SK-N-SH treated with all-trans-retinoic acid at 6 μM for 48 hours (cell line): ENCODE results near the gene TRMT112.

Source experiments
- ATAC-seq: fragments of 200-7000 bp; cut with Tn5 transposase; 3 replicates; pipeline ENCODE4 v1.9.1; 2020; ENCODE audit warnings: mild to moderate bottlenecking, moderate library complexity
- BACH2 ChIP-seq: fragments of 250-450 bp; sonication (Bioruptor Pico); IDR thresholded peaks from 2 replicates; pipeline ENCODE4 v1.9.0; 2021; ENCODE audit warnings: mild to moderate bottlenecking, borderline replicate concordance
- CREB5 ChIP-seq: fragments of 250-450 bp; sonication (Bioruptor Pico); IDR thresholded peaks from 2 replicates; pipeline ENCODE4 v1.5.1; 2020; ENCODE audit warnings: low read depth, mild to moderate bottlenecking, moderate library complexity
- CSDC2 ChIP-seq: fragments of 250-450 bp; sonication (Bioruptor Pico); IDR thresholded peaks from 2 replicates; pipeline ENCODE4 v1.5.0; 2020; ENCODE audit warnings: mild to moderate bottlenecking, moderate library complexity
- CSRNP3 ChIP-seq: fragments of 250-450 bp; sonication (Bioruptor Pico); IDR thresholded peaks from 2 replicates; pipeline ENCODE4 v1.5.1; 2021; ENCODE audit warnings: mild to moderate bottlenecking, moderate library complexity
- ESRRG ChIP-seq: fragments of 250-450 bp; sonication (Bioruptor Pico); IDR thresholded peaks from 2 replicates; pipeline ENCODE4 v1.6.1; 2021; ENCODE audit warnings: mild to moderate bottlenecking
- GLIS3 ChIP-seq: fragments of 250-450 bp; sonication (Bioruptor Pico); IDR thresholded peaks from 2 replicates; pipeline ENCODE4 v1.5.0; 2020; ENCODE audit warnings: mild to moderate bottlenecking, moderate library complexity
- ISL1 ChIP-seq: fragments of 250-450 bp; sonication (Bioruptor Pico); IDR thresholded peaks from 2 replicates; pipeline ENCODE4 v2.1.2; 2022; ENCODE audit warnings: mild to moderate bottlenecking, moderate library complexity
- OSR1 ChIP-seq: fragments of 250-450 bp; sonication (Bioruptor Pico); IDR thresholded peaks from 2 replicates; pipeline ENCODE4 v1.8.0; 2022; ENCODE audit warnings: moderate library complexity, mild to moderate bottlenecking, inconsistent platforms
- PATZ1 ChIP-seq: fragments of 250-450 bp; sonication (Bioruptor Pico); IDR thresholded peaks from 2 replicates; pipeline ENCODE4 v1.8.0; 2020; ENCODE audit warnings: mild to moderate bottlenecking, moderate library complexity, borderline replicate concordance
- POU6F1 ChIP-seq: fragments of 250-450 bp; sonication (Bioruptor Pico); IDR thresholded peaks from 2 replicates; pipeline ENCODE4 v1.8.0; 2021; ENCODE audit warnings: low read depth, mild to moderate bottlenecking, moderate library complexity, borderline replicate concordance
- RARB ChIP-seq: fragments of 250-450 bp; sonication (Bioruptor Pico); IDR thresholded peaks from 2 replicates; pipeline ENCODE4 v1.8.0; 2021; ENCODE audit warnings: mild to moderate bottlenecking, moderate library complexity
- TCF4 ChIP-seq: fragments of 250-450 bp; sonication (Bioruptor Pico); IDR thresholded peaks from 2 replicates; pipeline ENCODE4 v1.8.0; 2021; ENCODE audit warnings: mild to moderate bottlenecking, moderate library complexity, borderline replicate concordance
- TOX ChIP-seq: fragments of 250-450 bp; sonication (Bioruptor Pico); IDR thresholded peaks from 2 replicates; pipeline ENCODE4 v1.8.0; 2021; ENCODE audit warnings: mild to moderate bottlenecking, moderate library complexity, borderline replicate concordance
- ZC3H10 ChIP-seq: fragments of 250-450 bp; sonication (Bioruptor Pico); IDR thresholded peaks from 2 replicates; pipeline ENCODE4 v1.5.1; 2021; ENCODE audit warnings: mild to moderate bottlenecking, moderate library complexity
- ZFP3 ChIP-seq: fragments of 250-450 bp; sonication (Bioruptor Pico); IDR thresholded peaks from 2 replicates; pipeline ENCODE4 v1.5.0; 2020; ENCODE audit warnings: mild to moderate bottlenecking, moderate library complexity
- ZFP30 ChIP-seq: fragments of 450-650 bp; formaldehyde crosslinking; IDR thresholded peaks from 2 replicates; pipeline ENCODE4 v1.5.0; 2022; ENCODE audit warnings: mild to moderate bottlenecking, moderate library complexity
- ZNF565 ChIP-seq: fragments of 450-650 bp; formaldehyde crosslinking; conservative IDR thresholded peaks from 2 replicates; pipeline ENCODE4 v1.5.0; 2020; ENCODE audit warnings: low read depth, mild to moderate bottlenecking, moderate library complexity
- ZNF70 ChIP-seq: fragments of 450-650 bp; formaldehyde crosslinking; IDR thresholded peaks from 2 replicates; pipeline ENCODE4 v1.5.0; 2020; ENCODE audit warnings: mild to moderate bottlenecking, moderate library complexity

TRMT112 gene

GRCh38 chr11:64361659-64362058 lies 44.3 kb upstream of the TRMT112 start:
- no peak for TF ChIP-seq PATZ1 (CRISPR knock-in tag)
- TF ChIP-seq OSR1 (CRISPR knock-in tag) = no peak
- TF ChIP-seq ISL1 = no peak
- TF ChIP-seq ZFP30 (CRISPR knock-in tag) = no peak
- no peak for TF ChIP-seq CREB5
- TF ChIP-seq BACH2 (CRISPR knock-in tag) = no peak
- TF ChIP-seq RARB (CRISPR knock-in tag) = no peak
- no peak for TF ChIP-seq TCF4 (CRISPR knock-in tag)
- no peak for TF ChIP-seq CSDC2
- no peak for TF ChIP-seq ZNF565
- no peak for TF ChIP-seq GLIS3 (CRISPR knock-in tag)
- no peak for TF ChIP-seq ESRRG (CRISPR knock-in tag)
- no peak for TF ChIP-seq TOX (CRISPR knock-in tag)
- no peak for TF ChIP-seq POU6F1 (CRISPR knock-in tag)
- TF ChIP-seq ZFP3 = no peak
- TF ChIP-seq CSRNP3 (CRISPR knock-in tag) = no peak
- no peak for TF ChIP-seq ZNF70 (CRISPR knock-in tag)
- TF ChIP-seq ZC3H10 (CRISPR knock-in tag) = no peak
- TF ChIP-seq, all 23 proteins: peak for 0
- ATAC-seq = no peak

- TF ChIP-seq ISL1 = no peak
- no peak for TF ChIP-seq ZC3H10 (CRISPR knock-in tag)
Measured at GRCh38 chr11:64360448-64360921, 43.1 kb upstream of the TRMT112 start.

GRCh38 chr11:64359712-64360445 lies 42.5 kb upstream of the TRMT112 start:
- ATAC-seq = no peak
- no peak for TF ChIP-seq OSR1 (CRISPR knock-in tag)

More at GRCh38 chr11:64360448-64360921, 43.1 kb upstream of the TRMT112 start:
- no peak for ATAC-seq

- ATAC-seq = peak; percentile 88
- TF ChIP-seq BACH2 (CRISPR knock-in tag) = no peak
- TF ChIP-seq ZFP3 = no peak
- TF ChIP-seq CSRNP3 (CRISPR knock-in tag) = no peak
- TF ChIP-seq ISL1 = no peak
- TF ChIP-seq ZNF70 (CRISPR knock-in tag) = no peak
- TF ChIP-seq CSDC2 = no peak
- no peak for TF ChIP-seq ZC3H10 (CRISPR knock-in tag)
Measured at GRCh38 chr11:64358907-64359711, 41.8 kb upstream of the TRMT112 start, which contains the start of gene RPS6KA4. TSS of gene RPS6KA4 (plus strand) at chr11:64359162. CDS start at chr11:64359236, 74 bp downstream.
